Liver (tissue), 9 donors: Measurements from ENCODE around the gene TMEM91. TPM values are rescaled to one million over a fixed set of nuclear protein-coding genes. Genes with fewer than 3 reads are reported as not detected.

Experiments
- DNase-seq: peaks from one replicate; pipeline ENCODE4 v3.0.0-alpha.2; 2017; ENCODE audit warnings: low spot score
- H3K27ac ChIP-seq, 2 donors: one replicate each; pipeline ENCODE4 v1.7.0; 2013; ENCODE audit warnings: inconsistent platforms in 2 of 2, low read length in 2 of 2, control low read depth in 1 of 2, low read depth in 1 of 2, mild to moderate bottlenecking in 1 of 2
- H3K27me3 ChIP-seq, 4 donors: one replicate each; pipeline versions ENCODE4 v1.6.1 to v1.7.0; 2013; ENCODE audit warnings: low read length in 3 of 4, inconsistent platforms in 1 of 4, mild to moderate bottlenecking in 1 of 4, moderate library complexity in 1 of 4; ENCODE audit not compliant: control insufficient read depth in 4 of 4, insufficient read depth in 4 of 4
- H3K36me3 ChIP-seq, 4 donors: one replicate each; pipeline versions ENCODE4 v1.6.1 to v1.7.0; 2013; ENCODE audit warnings: low read length in 3 of 4, mild to moderate bottlenecking in 3 of 4, low read depth in 1 of 4, moderate library complexity in 1 of 4; ENCODE audit not compliant: control insufficient read depth in 4 of 4, insufficient read depth in 3 of 4
- H3K4me1 ChIP-seq, 4 donors: one replicate each; pipeline versions ENCODE4 v1.6.1 to v1.7.0; 2013; ENCODE audit warnings: low read length in 3 of 4, mild to moderate bottlenecking in 3 of 4, moderate library complexity in 1 of 4; ENCODE audit not compliant: control insufficient read depth in 4 of 4, insufficient read depth in 4 of 4
- H3K4me3 ChIP-seq, 3 donors: one replicate each; pipeline versions ENCODE4 v1.6.1 to v1.7.0; 2013; ENCODE audit warnings: low read length in 3 of 3, control low read depth in 1 of 3, low read depth in 1 of 3, mild to moderate bottlenecking in 1 of 3
- H3K9ac ChIP-seq, 2 donors: one replicate each; pipeline ENCODE4 v1.7.0; 2013; ENCODE audit warnings: low read length in 2 of 2, mild to moderate bottlenecking in 2 of 2, moderate library complexity in 2 of 2, control low read depth in 1 of 2, low read depth in 1 of 2
- H3K9me3 ChIP-seq, 4 donors: one replicate each; pipeline versions ENCODE4 v1.6.1 to v1.7.0; 2013; ENCODE audit warnings: low read length in 3 of 4; ENCODE audit not compliant: control insufficient read depth in 4 of 4
- ATF3 ChIP-seq: IDR thresholded peaks from 2 replicates; pipeline ENCODE4 v1.6.1; 2016; ENCODE audit warnings: antibody characterized with exemption
- CTCF ChIP-seq: fragments of 150-350 bp; IDR thresholded peaks from 2 replicates; pipeline ENCODE4 v1.5.1; 2017; ENCODE audit warnings: improper control_type of control experiment, low read depth, low read length; ENCODE audit not compliant: missing input control
- EGR1 ChIP-seq, 2 donors: IDR thresholded peaks; 2 replicates each; pipeline ENCODE4 v1.6.1; 2016 to 2018; ENCODE audit warnings: antibody characterized with exemption in 2 of 2, low read depth in 2 of 2
- FOXA1 ChIP-seq: IDR thresholded peaks from 2 replicates; pipeline ENCODE4 v1.6.1; 2016; ENCODE audit warnings: antibody characterized with exemption
- FOXA2 ChIP-seq: IDR thresholded peaks from 2 replicates; pipeline ENCODE4 v1.6.1; 2016; ENCODE audit warnings: antibody characterized with exemption
- GABPA ChIP-seq, 2 donors: IDR thresholded peaks in 1 of 2; conservative IDR thresholded peaks in 1 of 2; 2 replicates each; pipeline ENCODE4 v1.6.1; 2016; ENCODE audit warnings: antibody characterized with exemption in 2 of 2, mild to moderate bottlenecking in 1 of 2, moderate library complexity in 1 of 2
- HNF4A ChIP-seq, 2 donors: conservative IDR thresholded peaks; 2 replicates each; pipeline ENCODE4 v1.6.1; 2016; ENCODE audit warnings: antibody characterized with exemption in 2 of 2, mild to moderate bottlenecking in 2 of 2
- HNF4G ChIP-seq: IDR thresholded peaks from 2 replicates; pipeline ENCODE4 v1.6.1; 2016; ENCODE audit warnings: antibody characterized with exemption
- JUND ChIP-seq, 2 donors: IDR thresholded peaks; 2 replicates each; pipeline ENCODE4 v1.6.1; 2016; ENCODE audit warnings: antibody characterized with exemption in 2 of 2
- MAX ChIP-seq: IDR thresholded peaks from 2 replicates; pipeline ENCODE4 v1.6.1; 2016; ENCODE audit warnings: antibody characterized with exemption
- NR2F2 ChIP-seq: IDR thresholded peaks from 2 replicates; pipeline ENCODE4 v1.6.1; 2016; ENCODE audit warnings: antibody characterized with exemption
- RAD21 ChIP-seq, 2 donors: IDR thresholded peaks; 2 replicates each; pipeline ENCODE4 v1.6.1; 2016; ENCODE audit warnings: antibody characterized with exemption in 2 of 2, mild to moderate bottlenecking in 2 of 2
- REST ChIP-seq: IDR thresholded peaks from 2 replicates; pipeline ENCODE4 v1.6.1; 2016; ENCODE audit warnings: antibody characterized with exemption, mild to moderate bottlenecking
- RXRA ChIP-seq, 2 donors: IDR thresholded peaks; 2 replicates each; pipeline ENCODE4 v1.6.1; 2017 to 2018; ENCODE audit warnings: antibody characterized with exemption in 2 of 2, mild to moderate bottlenecking in 1 of 2
- SP1 ChIP-seq: IDR thresholded peaks from 2 replicates; pipeline ENCODE4 v1.6.1; 2018; ENCODE audit warnings: antibody characterized with exemption, mild to moderate bottlenecking
- TAF1 ChIP-seq: conservative IDR thresholded peaks from 2 replicates; pipeline ENCODE4 v1.6.1; 2016; ENCODE audit warnings: antibody characterized with exemption, mild to moderate bottlenecking
- YY1 ChIP-seq: IDR thresholded peaks from 2 replicates; pipeline ENCODE4 v1.6.1; 2016; ENCODE audit warnings: antibody characterized with exemption, mild to moderate bottlenecking
- ZBTB33 ChIP-seq: IDR thresholded peaks from 2 replicates; pipeline ENCODE4 v1.6.1; 2016; ENCODE audit warnings: antibody characterized with exemption
- WGBS: extraction: QIAGEN DNeasy Blood & Tissue Kit; methylation state at CpG from one replicate; pipeline ENCODE4 v1.1.7; 2013; 5-methylcytosine and 5-hydroxymethylcytosine counted together
- polyA plus RNA-seq, 2 donors: library from polyadenylated mRNA; stranded (reverse) in 1 of 2; unstranded in 1 of 2; fragments of 200-250 nt in 1 of 2; fragments of >200 nt in 1 of 2; fragmentation: Nextera tagmentation in 1 of 2; extraction: Ambion mirVana in 1 of 2; gene quantifications; one replicate each; pipeline versions ENCODE4 v1.2.1 to v1.2.3, GENCODE V29; 2013 to 2015
- total RNA-seq, 2 donors: library from RNA; depleted of rRNA; stranded (reverse); fragments of >200 nt; gene quantifications; one replicate each; pipeline ENCODE4 v1.2.3, GENCODE V29; 2014
- donor health status: healthy.
- donor health status: healthy.
- donor health status: healthy.
- donor health status: healthy.
- donor health status: healthy.

The TMEM91 gene
- total and polyA plus RNA-seq, 4 donors, result 1.6 to 4.0 (median 2.9) TPM

- no peak for DNase-seq
- no peak overlapping the region for H3K4me3 ChIP-seq
- H3K27me3 ChIP-seq, result no peaks in the 10 kb centered on the region
- no peak for TF ChIP-seq EGR1 (IDR thresholded peaks at IDR 0.05; ENCODE audit: low read depth in 2 of 2)
- TF ChIP-seq HNF4G, result no peak
- no peak for TF ChIP-seq RAD21 (IDR thresholded peaks at IDR 0.05)
- TF ChIP-seq ZBTB33, result no peak
- TF ChIP-seq FOXA1, result no peak
- no peak for TF ChIP-seq TAF1
- TF ChIP-seq REST, result no peak
- TF ChIP-seq NR2F2, result no peak
- TF ChIP-seq YY1, result no peak
- TF ChIP-seq GABPA (IDR thresholded peaks at IDR 0.05 in 1 of 2, conservative IDR thresholded peaks at IDR 0.05 in 1 of 2), result no peak
- TF ChIP-seq CTCF, result no peak
- no peak for TF ChIP-seq RXRA (IDR thresholded peaks at IDR 0.05)
- no peak for TF ChIP-seq MAX
- TF ChIP-seq ATF3, result no peak
- no peak for TF ChIP-seq HNF4A (conservative IDR thresholded peaks at IDR 0.05)
- no peak for TF ChIP-seq FOXA2
- TF ChIP-seq SP1, result no peak
- TF ChIP-seq JUND (IDR thresholded peaks at IDR 0.05), result no peak
- no peak overlapping the region for H3K27ac ChIP-seq
- 98% methylated on average over 5 of the region's 5 CpGs for WGBS
- H3K9ac ChIP-seq, result no peak overlapping the region
- no peaks in the 10 kb centered on the region for H3K9me3 ChIP-seq
- H3K4me1 ChIP-seq, result peaks cover 0 to 4% (median 0%) of the 10 kb centered on the region in 4 donors
- peaks cover 2 to 4% (median 4%) of the 10 kb centered on the region in 4 donors for H3K36me3 ChIP-seq
Measured at GRCh38 chr19:41339936-41340335, 36.4 kb upstream of the TMEM91 start.
